ENCODE measurements around the gene OTOP1. TPM values are rescaled to one million over a fixed set of nuclear protein-coding genes. Genes with fewer than 3 reads are reported as not detected.

OTOP1 gene
- total RNA-seq, 1 experiment from 2014 or later, result not detected

DNA sequence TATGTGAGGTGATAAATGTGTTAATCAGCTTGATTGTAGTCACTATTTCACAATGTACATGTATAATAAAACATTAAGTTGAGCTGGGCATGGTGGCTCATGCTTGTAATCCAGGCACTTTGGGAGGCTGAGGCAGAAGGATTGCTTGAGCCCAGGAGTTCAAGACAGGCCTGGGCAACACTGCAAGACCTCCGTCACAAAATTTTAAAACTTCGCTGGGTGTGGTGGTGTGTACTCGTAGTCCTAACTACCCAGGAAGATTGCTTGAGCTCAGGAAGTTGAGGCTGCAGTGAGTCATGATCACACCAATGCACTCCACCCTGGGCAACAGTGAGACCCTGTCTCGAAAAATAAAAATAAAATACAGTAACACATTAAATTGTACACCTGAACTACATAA is 43.1 kb upstream of the OTOP1 start:
- peak; percentile 75 for DNase-seq (ENCODE audit: unreplicated experiment)
- peaks cover 53% of the 10 kb centered on the region for H3K4me1 Mint-ChIP-seq (ENCODE audit: insufficient read depth, unreplicated experiment)
- intact Hi-C loops (cut with micrococcal nuclease), result no loop called here
- ChIA-PET CTCF (no interaction called here), POLR2A (interaction anchor here (0.6 to 4.0 kb wide), 4 partner anchors 16 to 744 kb away, joined by 3 to 33 read pairs (median 8); partner anchors contain the start of genes LYAR, TMEM128 and ZBTB49)
- H3K27ac Mint-ChIP-seq (ENCODE audit: low read depth, unreplicated experiment), result peak overlapping the region; percentile 96
- peaks cover 19% of the 10 kb centered on the region for H3K36me3 Mint-ChIP-seq (ENCODE audit: insufficient read depth, unreplicated experiment)
- no TSS peak for BruUV-seq (replicated peaks)
- H3K4me3 Mint-ChIP-seq (ENCODE audit: unreplicated experiment), result no peak overlapping the region
- no peaks in the 10 kb centered on the region for H3K9me3 Mint-ChIP-seq (ENCODE audit: unreplicated experiment)
- no peaks in the 10 kb centered on the region for H3K27me3 Mint-ChIP-seq (ENCODE audit: insufficient read depth, unreplicated experiment)
- TF ChIP-seq, protein P1, sequence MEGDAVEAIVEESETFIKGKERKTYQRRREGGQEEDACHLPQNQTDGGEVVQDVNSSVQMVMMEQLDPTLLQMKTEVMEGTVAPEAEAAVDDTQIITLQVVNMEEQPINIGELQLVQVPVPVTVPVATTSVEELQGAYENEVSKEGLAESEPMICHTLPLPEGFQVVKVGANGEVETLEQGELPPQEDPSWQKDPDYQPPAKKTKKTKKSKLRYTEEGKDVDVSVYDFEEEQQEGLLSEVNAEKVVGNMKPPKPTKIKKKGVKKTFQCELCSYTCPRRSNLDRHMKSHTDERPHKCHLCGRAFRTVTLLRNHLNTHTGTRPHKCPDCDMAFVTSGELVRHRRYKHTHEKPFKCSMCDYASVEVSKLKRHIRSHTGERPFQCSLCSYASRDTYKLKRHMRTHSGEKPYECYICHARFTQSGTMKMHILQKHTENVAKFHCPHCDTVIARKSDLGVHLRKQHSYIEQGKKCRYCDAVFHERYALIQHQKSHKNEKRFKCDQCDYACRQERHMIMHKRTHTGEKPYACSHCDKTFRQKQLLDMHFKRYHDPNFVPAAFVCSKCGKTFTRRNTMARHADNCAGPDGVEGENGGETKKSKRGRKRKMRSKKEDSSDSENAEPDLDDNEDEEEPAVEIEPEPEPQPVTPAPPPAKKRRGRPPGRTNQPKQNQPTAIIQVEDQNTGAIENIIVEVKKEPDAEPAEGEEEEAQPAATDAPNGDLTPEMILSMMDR (IDR thresholded peaks at IDR 0.05; ENCODE audit: unreplicated experiment), result no peak

GRCh38 chr4:4269331-4269731 is 42.6 kb upstream of the OTOP1 start:
- ChIA-PET CTCF (interaction anchor here (1.1 kb wide), 1 partner anchor 15 kb away, joined by 4 read pairs; no protein-coding TSS in a partner anchor), POLR2A (interaction anchor here (1.1 to 4.0 kb wide), 3 partner anchors 16 to 21 kb away, joined by 3 to 33 read pairs (median 11); partner anchors contain the start of genes LYAR, TMEM128 and ZBTB49)
- intact Hi-C loops (cut with micrococcal nuclease), result no loop called here
- H3K36me3 Mint-ChIP-seq (ENCODE audit: insufficient read depth, unreplicated experiment), result peaks cover 14% of the 10 kb centered on the region
- peak overlapping the region; percentile 96 for H3K27ac Mint-ChIP-seq (ENCODE audit: low read depth, unreplicated experiment)
- BruUV-seq (replicated peaks), result no TSS peak
- no peak overlapping the region for H3K4me3 Mint-ChIP-seq (ENCODE audit: unreplicated experiment)
- H3K9me3 Mint-ChIP-seq (ENCODE audit: unreplicated experiment), result no peaks in the 10 kb centered on the region
- no peak for DNase-seq (ENCODE audit: unreplicated experiment)
- H3K27me3 Mint-ChIP-seq (ENCODE audit: insufficient read depth, unreplicated experiment), result no peaks in the 10 kb centered on the region
- H3K4me1 Mint-ChIP-seq (ENCODE audit: insufficient read depth, unreplicated experiment), result peaks cover 53% of the 10 kb centered on the region
- TF ChIP-seq, protein P1 (IDR thresholded peaks at IDR 0.05; ENCODE audit: unreplicated experiment), result no peak

DNA sequence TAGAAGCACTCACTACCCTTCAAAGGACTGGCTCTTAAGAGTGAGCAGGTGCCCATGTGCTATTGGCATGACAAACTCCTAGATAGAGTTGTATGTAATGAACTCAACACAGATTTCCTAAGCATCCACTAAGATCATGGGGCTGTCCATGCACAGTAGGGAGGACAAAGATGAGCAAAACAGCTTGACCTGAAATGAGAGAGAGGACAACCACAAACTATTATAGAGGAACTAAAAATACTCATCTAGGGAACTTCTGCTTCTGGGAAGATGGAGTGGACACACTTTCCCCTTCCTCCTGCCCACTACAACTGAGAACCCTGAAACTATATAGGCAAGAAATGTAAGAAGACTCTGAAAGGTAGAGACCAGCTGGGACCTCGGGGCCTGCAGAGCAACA is 42.0 kb upstream of the OTOP1 start:
- Mint-ChIP-seq H3K4me3 (ENCODE audit: unreplicated experiment) (no peak overlapping the region), H3K36me3 (ENCODE audit: insufficient read depth, unreplicated experiment) (peaks cover 10% of the 10 kb centered on the region), H3K9me3 (ENCODE audit: unreplicated experiment) (no peaks in the 10 kb centered on the region), H3K4me1 (ENCODE audit: insufficient read depth, unreplicated experiment) (peaks cover 53% of the 10 kb centered on the region), H3K27me3 (ENCODE audit: insufficient read depth, unreplicated experiment) (no peaks in the 10 kb centered on the region), H3K27ac (ENCODE audit: low read depth, unreplicated experiment) (peak overlapping the region; percentile 96)
- intact Hi-C loops (cut with micrococcal nuclease), result no loop called here
- BruUV-seq (replicated peaks), result no TSS peak
- no peak for DNase-seq (ENCODE audit: unreplicated experiment)
- POLR2A ChIA-PET, result interaction anchor here (2.9 to 4.0 kb wide), 2 partner anchors 21 to 22 kb away, joined by 11 to 33 read pairs; partner anchors contain the start of genes LYAR, TMEM128 and ZBTB49
- CTCF ChIA-PET, result interaction anchor here (0.9 to 2.9 kb wide), 5 partner anchors 9 to 67 kb away, joined by 3 to 20 read pairs (median 4); partner anchors contain the start of gene TMEM128
- TF ChIP-seq, protein P1 (IDR thresholded peaks at IDR 0.05; ENCODE audit: unreplicated experiment), result no peak

GRCh38 chr4:4267981-4268380 is 41.3 kb upstream of the OTOP1 start:
- BruUV-seq (replicated peaks), result no TSS peak
- Mint-ChIP-seq H3K4me1 (ENCODE audit: insufficient read depth, unreplicated experiment) (peaks cover 48% of the 10 kb centered on the region), H3K4me3 (ENCODE audit: unreplicated experiment) (peak overlapping the region; percentile 29), H3K36me3 (ENCODE audit: insufficient read depth, unreplicated experiment) (peaks cover 6% of the 10 kb centered on the region), H3K27me3 (ENCODE audit: insufficient read depth, unreplicated experiment) (no peaks in the 10 kb centered on the region), H3K9me3 (ENCODE audit: unreplicated experiment) (no peaks in the 10 kb centered on the region), H3K27ac (ENCODE audit: low read depth, unreplicated experiment) (peak overlapping the region; percentile 96)
- DNase-seq (ENCODE audit: unreplicated experiment), result peak; percentile 65
- POLR2A ChIA-PET, result interaction anchor here (0.9 to 4.0 kb wide), 3 partner anchors 12 to 22 kb away, joined by 8 to 33 read pairs (median 11); partner anchors contain the start of genes LYAR, TMEM128 and ZBTB49
- CTCF ChIA-PET, result interaction anchor here (0.6 to 2.9 kb wide), 7 partner anchors 8 to 160 kb away, joined by 3 to 20 read pairs (median 3); partner anchors contain the start of gene TMEM128
- intact Hi-C loops (cut with micrococcal nuclease), result no loop called here
- TF ChIP-seq, protein P1 (IDR thresholded peaks at IDR 0.05; ENCODE audit: unreplicated experiment), result no peak
